Stimulated activated CD4-positive, alpha-beta T cell treated with anti-CD3 and anti-CD28 coated beads, Interleukin-1b, Interleukin-23, amount 100 ng/mL, for 4 hours (primary cell): ENCODE measurements around the gene UXT.

Source experiments
- DNase-seq, 2 donors: peaks; one replicate each; pipeline ENCODE4 v3.0.0-alpha.2; 2020; ENCODE audit warnings: low read depth in 2 of 2

UXT gene

DNA sequence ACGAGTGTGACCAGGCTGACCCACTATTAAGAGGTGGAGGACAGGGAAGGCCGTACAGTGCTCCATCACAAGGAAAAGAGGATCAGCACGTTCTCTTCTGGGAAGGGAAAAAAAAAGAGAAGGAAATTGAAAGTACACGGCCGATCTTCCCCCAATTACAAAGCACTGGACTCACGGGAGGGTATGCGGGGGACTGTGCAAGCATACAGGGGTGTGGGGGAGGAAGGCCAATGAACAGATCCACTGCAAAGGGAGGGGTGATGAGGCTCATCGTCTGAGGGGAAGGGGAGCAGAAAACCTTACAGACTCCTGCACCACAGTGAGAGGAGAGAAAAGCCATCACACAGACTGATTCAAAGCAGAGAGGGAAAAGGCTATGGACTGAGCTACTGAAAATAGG is 9.7 kb downstream of the UXT start:
- no peak for DNase-seq

DNA sequence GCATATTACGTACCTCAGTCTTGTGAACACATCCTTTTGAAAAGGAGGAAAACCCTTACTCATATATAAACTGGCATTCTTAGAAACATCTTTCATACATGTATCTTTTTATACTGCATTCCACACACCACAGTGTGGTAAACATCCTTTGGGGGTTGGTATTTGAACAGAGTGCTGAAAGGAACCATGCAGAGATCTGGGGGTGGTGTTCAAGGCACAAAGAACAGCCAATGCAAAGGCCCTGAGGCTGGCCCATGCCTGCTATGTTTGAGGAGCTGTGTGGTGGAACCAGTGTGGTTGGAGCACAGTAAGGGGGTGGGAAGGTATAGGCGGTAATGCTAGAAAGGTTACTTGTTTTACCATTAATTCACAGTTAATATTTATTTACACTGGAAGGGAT is 10.6 kb downstream of the UXT start:
- DNase-seq: no peak

DNA sequence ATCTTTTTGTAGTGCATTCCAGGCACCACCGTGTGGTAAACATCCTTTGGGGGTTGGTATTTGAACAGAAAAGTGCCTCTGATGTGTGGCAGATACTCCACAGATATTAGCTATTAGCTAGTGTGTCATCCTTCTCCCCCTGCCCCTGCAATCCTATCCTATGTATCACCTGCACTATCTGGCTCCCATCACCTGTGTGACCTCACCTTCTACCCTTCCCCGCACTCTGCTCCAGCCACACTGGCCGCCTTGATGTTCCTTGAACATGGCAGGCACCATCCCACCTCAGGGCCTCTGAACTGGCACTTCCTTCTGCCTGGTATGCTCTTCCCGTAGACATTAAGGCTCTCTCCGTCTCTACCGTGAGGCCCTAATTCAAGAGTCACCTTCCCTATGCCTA is 12.3 kb downstream of the UXT start:
- DNase-seq: no peak

DNA sequence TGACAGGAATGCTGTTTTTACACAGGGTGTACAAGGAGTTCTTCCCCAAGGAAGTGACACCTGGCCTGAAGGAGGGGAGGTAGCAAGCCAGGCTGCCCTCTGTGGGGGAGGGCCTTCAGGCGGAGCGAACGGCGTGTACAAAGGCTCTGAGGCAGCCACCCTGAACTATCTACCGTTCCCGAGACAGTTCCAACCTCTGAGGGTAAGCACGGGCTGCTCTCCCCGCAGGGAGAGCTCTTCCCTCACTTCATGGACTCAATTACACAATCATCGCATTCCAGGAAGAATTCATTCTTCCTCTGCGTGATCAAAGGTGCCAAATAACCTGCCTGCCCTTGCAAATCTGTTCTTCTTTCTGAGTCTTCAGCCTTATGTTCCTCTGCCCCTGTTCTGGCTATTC is 13.4 kb downstream of the UXT start:
- no peak for DNase-seq

DNA sequence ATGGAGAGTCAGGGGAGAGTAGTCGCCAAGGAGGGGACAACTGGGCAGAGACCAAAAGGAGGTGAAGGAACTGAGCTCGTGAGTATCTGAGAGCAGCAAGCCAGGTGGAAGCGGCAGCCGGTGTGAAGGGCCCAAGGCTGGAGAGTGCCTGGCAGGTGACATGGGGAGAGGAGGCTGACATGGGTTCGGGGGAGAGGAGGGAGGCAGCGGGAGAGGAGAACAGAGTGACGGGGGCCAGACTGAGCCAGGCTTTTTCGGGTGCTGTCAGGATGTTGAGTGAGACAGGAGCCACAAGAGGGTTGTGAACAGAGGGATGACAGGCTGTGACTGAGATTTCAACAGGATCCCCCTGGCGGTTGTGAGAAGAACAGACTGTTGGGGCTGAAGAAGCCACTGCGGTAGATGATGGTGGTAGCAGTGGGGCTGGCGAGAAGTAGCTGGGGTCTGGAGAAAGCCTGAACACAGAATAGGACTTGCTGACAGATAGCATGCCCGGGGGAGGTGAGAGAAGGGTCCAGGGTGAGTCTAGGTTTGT is 14.4 kb downstream of the UXT start:
- DNase-seq: no peak

DNA sequence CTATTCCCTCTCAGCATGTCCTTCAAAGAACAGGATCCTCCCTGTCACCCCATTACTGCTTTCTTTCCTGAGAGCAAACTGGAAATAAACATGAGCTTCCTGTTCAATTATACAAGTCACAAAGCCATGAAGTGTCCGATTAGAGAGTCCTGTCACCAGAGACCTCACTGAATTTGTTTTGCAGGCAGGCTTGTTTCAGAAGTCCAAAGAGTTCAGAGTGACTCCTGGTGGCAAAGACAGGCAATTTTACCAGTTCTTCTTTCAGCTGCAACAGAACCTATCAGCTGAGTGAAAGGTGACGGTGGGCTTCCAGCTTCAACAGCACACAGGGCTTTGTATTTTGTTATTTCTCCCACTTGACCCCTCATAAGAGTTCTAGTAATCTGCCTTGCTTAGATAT is 15.1 kb downstream of the UXT start:
- no peak for DNase-seq

DNA sequence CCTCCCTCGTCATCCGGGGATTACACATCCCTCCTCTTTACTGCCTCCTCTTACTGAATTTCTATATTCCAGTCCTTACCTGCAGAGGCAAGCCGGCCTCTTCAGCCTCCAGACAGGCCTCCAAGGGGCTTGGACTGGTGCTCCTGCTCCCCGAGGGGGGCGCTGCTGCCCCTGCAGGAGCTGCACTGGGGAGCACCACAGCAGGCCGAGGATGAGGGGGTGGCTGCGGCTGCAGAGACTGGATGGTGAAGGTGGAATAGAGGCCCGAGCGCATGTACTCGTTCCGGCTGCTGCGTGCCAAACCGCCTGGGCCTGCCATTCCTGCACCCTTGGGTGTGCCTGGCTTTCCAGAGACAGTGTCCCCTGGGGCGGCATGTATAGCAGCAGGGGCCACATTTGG is 20.2 kb downstream of the UXT start:
- DNase-seq: no peak

DNA sequence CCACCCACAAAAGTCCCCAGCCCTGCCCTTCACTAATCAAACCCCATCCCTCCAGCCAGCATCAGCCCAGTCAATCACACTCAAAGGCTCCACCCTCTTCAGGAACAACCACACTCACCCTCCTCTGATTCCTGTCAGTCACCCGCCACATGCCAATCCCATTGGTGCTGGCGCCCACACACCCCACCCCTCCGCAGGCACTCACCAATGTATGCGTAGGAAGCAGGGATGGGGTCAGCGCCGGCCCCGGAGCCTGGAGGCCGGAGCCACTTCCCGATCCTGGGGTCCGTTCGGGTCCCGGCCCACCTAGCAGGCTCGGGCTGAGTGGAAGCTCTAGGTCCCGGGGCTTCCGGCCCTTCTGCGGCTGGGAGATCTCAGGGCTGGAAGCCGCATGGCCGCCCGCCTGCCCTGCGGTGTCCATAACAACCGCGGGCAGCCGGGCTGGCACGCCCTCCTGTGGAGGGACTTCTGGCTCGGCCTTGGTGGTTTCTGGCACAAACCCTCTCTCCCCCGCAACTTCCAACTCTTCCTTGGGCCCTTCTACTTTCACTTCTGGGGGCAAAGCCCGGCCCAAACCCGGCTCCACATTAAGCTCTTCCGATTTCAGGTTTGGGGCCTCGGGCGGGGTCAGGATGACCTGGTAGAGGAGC is 21.3 kb downstream of the UXT start:
- DNase-seq: peak in 1 of 2 donors; percentile 29

DNA sequence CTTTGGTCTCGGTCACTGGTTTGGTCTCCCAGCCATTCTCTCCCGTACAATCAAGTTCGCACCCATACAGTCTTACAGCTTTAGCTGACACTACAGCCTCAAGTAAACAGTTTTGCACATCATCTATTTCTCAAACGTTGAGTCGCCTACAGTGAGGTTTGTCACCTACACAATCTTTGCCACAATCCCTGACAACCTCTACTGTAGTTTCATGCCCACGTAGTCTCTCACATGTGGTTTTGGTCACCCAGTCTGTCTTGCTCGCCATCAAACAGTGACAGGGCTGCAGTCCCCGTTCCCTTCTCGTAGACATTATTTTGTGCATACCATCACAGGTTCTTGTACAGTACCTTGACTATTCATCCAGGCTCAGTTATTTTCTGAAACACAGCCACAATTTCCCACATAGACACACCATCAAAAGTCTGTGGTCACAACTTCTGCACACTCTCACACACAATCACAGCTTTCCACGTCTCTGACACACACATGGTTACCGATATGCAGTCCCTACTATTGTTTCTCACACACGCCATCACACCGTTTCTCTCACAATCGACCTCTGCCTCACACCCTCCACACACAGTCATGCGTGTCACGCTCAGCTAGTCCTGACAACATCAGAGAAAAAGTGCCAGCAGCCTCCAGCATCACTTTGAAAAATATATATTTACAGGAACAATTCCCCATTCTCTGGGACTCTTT is 24.0 kb downstream of the UXT start:
- no peak for DNase-seq

DNA sequence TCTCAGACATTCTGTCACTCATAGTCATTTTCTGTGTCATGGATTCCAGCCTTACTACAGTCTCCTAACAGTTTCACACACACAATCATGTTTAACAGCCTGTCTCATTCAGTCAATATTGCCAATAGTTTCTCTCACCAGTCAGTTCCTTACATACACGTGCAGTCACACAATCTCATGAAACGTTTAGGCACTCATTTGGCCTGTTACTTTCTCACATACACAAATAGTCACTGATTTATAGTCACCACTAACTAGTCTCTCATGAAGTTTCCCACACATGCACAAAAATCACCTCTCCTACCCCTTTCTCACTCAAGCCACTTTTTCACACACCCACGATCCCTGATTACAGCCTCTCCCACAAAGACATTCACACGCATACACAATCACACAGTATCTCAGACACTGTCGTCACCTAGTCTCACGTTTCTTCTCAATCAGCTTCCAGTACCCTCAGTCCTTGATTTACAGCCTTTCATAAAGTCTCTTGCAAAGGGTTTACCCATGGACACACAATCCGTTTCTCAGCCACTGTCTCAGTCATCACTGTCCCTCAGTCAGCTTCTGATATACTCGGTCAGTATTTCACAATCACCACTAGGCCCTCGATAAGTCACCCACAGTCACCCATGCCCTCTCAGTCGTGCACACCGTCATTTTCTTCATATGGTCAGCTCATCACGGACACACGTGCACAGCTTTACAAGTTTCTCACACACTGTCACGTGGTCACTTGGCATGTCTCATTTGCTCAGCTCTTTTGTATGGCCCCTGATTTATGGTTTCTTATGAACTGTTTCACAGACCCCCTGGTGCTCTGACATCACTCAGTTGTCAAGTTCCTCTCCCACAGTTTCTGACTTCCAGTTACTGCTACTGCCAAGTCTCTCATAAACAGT is 25.0 kb downstream of the UXT start:
- no peak for DNase-seq

DNA sequence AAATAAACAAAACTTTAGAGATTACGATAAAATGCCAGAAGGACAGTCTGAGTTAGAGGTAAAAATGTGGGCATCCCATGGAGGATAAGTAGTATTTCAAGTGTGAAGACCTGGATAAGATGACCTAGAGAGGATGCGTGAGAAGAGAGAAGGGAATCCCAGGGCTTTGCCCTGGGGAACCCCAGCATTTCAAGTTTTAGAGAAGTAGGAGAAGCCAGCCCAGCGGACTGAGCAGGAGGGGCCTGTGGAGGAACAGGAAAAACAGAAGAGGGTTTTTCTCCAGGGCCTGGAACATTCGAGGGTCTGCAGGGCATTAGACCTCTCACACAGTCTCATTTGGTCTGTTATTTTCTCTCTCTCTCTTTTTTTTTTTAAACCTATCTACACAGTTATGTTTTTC is 26.3 kb downstream of the UXT start:
- no peak for DNase-seq

DNA sequence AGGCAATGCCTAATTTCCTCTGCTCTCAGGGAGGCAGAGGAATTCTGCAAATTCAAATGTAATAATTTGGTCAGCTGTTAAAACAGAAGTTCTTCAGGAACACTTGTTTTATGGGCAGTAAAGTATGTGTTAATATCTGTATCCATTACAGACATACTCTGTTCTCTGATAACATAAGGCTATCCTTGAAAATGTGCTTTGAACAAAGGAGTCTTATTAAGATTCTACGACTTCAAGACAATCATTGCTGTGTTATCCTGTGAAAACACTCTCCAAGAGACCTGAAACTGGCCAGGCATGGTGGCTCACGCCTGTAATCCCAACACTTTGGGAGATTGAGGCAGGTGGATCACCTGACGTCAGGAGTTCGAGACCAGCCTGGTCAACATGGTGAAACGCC is 27.3 kb downstream of the UXT start:
- DNase-seq: no peak

DNA sequence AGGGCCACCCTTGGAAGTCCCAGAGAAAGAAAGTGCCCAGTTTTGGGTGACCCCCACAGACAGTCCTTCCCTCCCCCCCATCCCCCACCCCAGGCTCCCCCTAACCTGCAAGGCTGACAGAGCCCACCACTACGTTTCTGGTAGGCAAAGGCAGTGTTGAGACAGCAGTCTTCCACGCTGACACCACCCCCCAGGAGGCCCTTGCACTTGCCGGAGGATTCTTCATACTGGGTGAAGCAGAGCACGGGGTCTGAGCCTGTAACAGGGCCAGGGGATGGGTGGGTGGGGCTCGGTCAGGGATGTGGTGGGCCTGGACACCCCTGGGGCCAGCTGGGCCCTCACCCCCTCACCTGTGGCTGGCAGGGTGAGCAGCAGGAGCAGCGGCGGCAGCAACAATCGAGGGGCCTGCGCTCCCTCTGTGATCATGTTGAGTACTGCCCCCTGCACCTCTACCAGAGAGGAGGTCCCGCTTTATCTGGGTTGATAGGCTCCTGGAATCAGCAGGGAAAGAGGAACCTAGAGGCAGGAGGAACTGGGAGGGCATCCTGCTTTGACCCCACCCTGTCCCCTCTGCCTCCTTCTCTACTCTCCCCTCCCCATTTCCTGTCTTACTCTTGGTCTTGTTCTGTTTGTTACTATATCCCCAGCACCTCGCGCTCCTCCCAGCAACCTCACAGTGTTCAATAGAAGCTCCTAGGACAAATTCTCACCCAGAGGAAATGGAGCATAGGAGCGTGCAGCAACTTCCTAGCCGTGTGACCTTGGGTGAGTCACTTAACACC is 29.4 kb downstream of the UXT start, which contains the start of gene CFP:
Gene CFP (minus strand): TSS at position 512 of the 782 bp plus-strand sequence. CDS start 86 bp downstream, at position 426.
- DNase-seq: no peak

DNA sequence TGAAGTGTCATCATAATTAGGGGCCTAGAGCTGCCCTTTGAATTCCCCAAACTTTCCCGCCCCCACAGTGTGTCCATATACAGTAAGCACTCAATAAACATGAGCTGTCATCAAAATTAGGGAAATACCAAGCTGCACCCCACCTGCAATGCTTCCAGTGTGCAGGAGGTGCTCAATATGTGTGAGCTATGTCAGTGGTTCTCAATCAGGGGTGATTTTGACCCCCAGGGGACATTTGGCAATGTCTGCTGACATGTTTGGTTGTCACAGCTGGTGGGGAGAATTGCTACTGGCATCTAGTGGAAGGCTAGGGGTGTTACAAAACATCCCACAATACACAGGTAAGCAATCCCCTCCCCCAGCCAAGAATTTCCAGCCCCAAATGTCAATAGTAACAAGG is 30.0 kb downstream of the UXT start:
- DNase-seq: no peak

DNA sequence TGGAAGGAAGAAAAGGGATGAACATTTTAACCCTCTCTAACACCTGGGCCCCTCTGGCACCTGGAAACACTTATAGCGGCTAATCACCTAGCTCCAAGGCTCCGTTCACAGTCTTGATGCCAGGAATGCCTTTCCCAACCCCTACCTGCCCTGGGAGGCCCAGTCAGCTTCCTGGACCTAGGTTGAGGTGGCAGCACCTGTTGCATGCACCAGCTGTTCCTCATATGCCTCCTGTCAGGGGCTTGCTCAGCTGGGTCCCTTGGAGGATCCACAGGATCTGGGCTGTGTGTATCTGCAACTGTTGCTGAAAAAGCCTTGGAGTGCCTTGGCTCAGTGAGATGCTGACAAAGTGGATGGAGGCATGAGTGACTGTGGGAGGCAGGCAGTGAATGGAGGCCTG is 33.6 kb downstream of the UXT start:
- no peak for DNase-seq

DNA sequence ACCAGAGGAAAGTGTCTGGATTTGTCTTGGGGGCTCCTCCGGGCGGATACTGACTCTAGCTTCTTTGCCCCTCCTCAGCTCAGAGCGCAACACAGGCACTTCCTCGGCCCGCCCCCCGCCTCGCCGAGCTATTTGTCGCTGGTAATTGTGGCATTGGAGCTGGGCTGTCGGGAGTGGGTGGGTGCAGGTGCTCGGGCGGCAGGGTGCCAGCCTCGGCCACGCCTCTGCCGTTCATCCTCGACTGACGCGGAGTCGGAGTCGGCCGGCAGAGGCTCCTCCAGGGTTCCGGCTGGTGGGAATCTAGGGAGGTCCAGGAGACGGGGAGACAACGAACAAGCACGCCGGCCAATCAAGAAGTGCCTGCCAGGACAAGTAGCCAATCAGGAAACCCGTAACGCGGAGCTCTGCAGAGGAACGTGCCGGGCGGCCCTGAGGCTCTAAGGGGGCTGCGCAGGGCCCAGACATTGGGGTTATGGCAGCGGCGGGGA is 35.4 kb downstream of the UXT start:
- DNase-seq: peak in 1 of 2 donors; percentile 26

DNA sequence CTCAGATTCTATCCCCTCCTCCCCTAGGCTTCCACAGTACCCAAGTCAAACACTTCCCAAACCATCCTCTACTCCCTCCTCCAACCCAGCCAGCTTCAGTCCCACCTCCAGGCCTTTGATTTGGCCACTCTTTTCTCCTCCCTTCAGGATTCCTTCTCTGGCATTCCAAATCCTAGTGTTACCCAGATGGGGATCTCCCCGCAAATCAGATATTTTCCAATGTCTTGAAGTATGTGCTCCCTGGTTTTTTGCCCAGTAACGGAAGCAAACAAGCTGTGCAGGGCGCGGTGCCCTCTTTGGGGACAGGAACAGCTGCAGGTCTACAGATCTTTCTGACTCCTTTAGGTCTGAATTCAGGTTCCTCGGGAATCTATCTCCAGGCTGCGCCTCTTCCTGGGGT is 37.1 kb downstream of the UXT start:
- no peak for DNase-seq

DNA sequence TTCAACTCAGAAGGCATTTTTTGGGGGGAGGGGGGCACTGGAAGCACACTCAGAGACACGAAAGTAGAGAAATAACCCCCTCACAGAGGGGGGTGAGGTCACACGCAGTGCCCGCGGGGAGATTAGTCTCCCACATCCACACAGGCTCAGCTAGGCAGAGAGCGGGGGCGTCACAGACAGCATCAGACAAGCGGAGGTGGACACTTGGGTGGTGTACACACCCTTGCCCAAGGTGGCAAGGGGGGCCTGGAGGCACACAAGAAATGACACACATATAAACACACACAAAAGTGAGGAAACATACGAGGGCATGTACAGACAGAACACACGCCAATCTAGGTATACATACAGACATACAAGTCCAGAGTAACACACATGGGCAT is 38.7 kb downstream of the UXT start:
- no peak for DNase-seq

DNA sequence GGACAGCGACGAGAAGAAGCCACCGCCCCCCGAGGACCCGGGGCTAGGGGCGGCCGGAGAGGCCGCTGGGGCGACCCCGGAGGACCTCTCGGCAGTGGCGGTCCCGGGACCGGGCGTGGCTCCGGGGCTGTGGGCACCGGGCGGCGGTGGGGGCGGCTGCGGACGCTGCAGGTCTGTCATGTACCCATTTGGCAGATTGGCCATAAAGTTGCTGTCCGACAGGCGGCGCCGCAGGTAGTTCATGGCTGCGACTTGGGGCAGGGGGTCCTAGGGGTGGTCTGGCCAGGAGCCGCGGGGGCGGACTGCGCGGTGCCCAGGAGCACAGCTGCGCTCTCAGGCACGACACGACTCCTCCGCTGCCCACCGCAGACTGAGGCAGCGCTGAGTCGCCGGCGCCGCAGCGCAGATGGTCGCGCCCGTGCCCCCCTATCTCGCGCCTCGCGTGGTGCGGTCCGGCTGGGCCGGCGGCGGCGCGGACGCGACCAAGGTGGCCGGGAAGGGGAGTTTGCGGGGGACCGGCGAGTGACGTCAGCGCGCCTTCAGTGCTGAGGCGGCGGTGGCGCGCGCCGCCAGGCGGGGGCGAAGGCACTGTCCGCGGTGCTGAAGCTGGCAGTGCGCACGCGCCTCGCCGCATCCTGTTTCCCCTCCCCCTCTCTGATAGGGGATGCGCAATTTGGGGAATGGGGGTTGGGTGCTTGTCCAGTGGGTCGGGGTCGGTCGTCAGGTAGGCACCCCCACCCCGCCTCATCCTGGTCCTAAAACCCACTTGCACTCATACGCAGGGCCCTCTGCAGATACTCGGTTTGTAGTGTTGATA is 39.3 kb downstream of the UXT start, which contains the start of gene SYN1:
Gene SYN1 (minus strand): TSS at position 372 of the 817 bp plus-strand sequence. CDS start 129 bp downstream, at position 243.
- peak; percentile 67 to 70 for DNase-seq

DNA sequence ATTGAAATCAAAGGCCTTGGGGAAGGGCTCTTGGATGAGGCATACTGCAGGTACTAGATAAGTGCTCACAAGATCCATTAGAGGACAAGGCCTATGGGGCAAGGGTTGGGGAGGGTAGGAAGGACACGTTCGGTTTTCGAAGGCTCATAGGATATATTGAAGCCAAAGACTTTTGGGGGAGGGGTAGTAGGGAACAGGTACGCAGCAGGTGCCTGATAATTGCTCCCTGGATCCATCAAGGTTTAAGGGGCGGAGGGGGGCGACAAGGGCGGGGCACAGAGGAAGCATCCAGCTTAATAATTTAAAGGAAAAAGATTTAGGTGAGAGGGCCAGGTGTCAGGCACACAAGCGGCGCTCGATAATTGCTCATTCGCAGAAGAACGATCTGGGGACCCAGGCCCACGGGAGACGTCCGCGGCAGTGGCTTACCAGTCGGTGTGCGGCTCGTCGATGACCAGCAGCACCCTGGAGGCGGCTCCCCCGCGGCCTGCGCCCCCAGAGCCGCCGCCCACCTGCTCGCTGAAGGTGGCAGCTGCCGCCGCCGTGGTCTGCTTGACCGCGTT is 40.0 kb downstream of the UXT start:
- no peak for DNase-seq
